ENCODE results near the gene ZCCHC7.

DNA sequence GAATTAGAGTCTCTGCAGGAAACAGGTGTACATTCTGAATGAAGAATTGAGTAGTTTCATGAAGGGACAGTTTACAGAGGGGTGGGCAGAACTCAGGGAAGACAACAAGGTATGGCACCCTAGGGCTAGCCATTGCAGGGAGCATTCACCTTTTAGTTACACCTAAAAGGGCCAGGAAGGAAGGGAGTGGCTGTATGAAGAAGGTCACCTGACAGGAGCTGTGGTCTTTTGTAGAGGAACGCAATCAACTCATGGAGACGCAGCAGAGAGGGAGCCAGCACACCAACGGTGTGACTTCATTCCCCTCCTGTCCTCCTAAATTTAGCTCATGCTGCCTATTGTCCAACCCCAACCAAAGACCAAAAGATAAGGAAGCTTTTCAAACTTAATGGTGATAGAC is 12.7 kb upstream of the ZCCHC7 start:
- no peak for TF ChIP-seq POLR2A (IDR thresholded peaks at IDR 0.05)
- no peak for TF ChIP-seq CTCF (IDR thresholded peaks at IDR 0.05)

Data from thyroid gland (tissue), 4 donors.